Measurements from ENCODE around the gene PEX26.

- TF ChIP-seq CTCF (conservative IDR thresholded peaks at IDR 0.05 in 1 of 2, IDR thresholded peaks at IDR 0.05 in 1 of 2; ENCODE audit: low read depth in 1 of 2, low read length in 2 of 2) (no peak), EZH2 (IDR thresholded peaks at IDR 0.05; ENCODE audit: low read length, missing control alignments) (no peak)
Measured at GRCh38 chr22:18101536-18101935, 23.7 kb downstream of the PEX26 start.
